Central memory CD8-positive, alpha-beta T cell (primary cell): ENCODE measurements around the gene FOSL1.
A peak's percentile ranks its signal among the peaks of the same experiment; 100 is the strongest.

Experiments used
- ATAC-seq: fragments of 150-1000 bp; cut with Tn5 transposase; replicated peaks from 2 replicates; pipeline ENCODE4 v1.10.0; 2022; ENCODE audit warnings: mild to moderate bottlenecking, moderate FRiP score, moderate number of reproducible peaks; ENCODE audit not compliant: poor library complexity, severe bottlenecking; ENCODE audit errors: extremely low read depth
- DNase-seq, 2 donors: peaks; one replicate each; pipeline ENCODE4 v3.0.0; 2021; ENCODE audit warnings: low spot score in 2 of 2
- H3K27ac Mint-ChIP-seq: one replicate; pipeline ENCODE4 v1.8.0; 2022; ENCODE audit warnings: low read depth, mild to moderate bottlenecking, moderate library complexity, mixed read lengths
- H3K27me3 Mint-ChIP-seq: one replicate; pipeline ENCODE4 v1.8.0; 2022; ENCODE audit warnings: mixed read lengths
- H3K36me3 Mint-ChIP-seq: one replicate; pipeline ENCODE4 v1.8.0; 2022; ENCODE audit warnings: mild to moderate bottlenecking, moderate library complexity, mixed read lengths; ENCODE audit not compliant: insufficient read depth
- H3K4me1 Mint-ChIP-seq: one replicate; pipeline ENCODE4 v1.8.0; 2022; ENCODE audit warnings: mixed read lengths
- H3K4me3 Mint-ChIP-seq: one replicate; pipeline ENCODE4 v1.8.0; 2022; ENCODE audit warnings: mild to moderate bottlenecking, moderate library complexity, mixed read lengths
- H3K9me3 Mint-ChIP-seq: one replicate; pipeline ENCODE4 v1.8.0; 2022; ENCODE audit warnings: mixed read lengths

The FOSL1 gene

DNA sequence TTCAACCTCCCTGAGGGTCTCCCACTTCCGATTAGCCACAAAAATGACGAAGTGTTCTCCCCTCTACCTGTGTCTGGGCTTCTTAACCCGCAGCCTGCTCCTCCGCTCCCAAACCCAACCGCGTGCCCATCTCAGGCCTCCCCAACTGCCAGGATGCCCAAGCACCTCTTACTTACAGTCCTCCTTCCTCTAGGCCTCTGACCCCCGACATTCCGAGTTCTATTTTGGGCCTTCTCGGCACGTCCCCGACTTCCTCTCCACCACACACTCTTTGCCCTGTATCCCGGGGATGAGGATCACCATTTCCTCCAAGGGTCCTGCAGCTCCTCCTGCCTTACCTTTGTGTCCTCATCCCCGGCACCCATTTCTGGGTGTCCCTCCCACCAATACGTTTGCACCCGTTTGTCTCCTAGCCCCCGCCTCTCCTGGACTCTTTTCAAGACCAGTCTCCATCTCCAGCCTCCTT lies 40.3 kb downstream of the FOSL1 start:
- Mint-ChIP-seq H3K27me3 (no peaks in the 10 kb centered on the region), H3K9me3 (no peaks in the 10 kb centered on the region), H3K4me3 (peak overlapping the region; percentile 88), H3K27ac (peak overlapping the region; percentile 82), H3K36me3 (peaks cover 54% of the 10 kb centered on the region), H3K4me1 (peaks cover 56% of the 10 kb centered on the region)
- no peak for ATAC-seq
- peak in 1 of 2 donors; percentile 40 for DNase-seq

DNA sequence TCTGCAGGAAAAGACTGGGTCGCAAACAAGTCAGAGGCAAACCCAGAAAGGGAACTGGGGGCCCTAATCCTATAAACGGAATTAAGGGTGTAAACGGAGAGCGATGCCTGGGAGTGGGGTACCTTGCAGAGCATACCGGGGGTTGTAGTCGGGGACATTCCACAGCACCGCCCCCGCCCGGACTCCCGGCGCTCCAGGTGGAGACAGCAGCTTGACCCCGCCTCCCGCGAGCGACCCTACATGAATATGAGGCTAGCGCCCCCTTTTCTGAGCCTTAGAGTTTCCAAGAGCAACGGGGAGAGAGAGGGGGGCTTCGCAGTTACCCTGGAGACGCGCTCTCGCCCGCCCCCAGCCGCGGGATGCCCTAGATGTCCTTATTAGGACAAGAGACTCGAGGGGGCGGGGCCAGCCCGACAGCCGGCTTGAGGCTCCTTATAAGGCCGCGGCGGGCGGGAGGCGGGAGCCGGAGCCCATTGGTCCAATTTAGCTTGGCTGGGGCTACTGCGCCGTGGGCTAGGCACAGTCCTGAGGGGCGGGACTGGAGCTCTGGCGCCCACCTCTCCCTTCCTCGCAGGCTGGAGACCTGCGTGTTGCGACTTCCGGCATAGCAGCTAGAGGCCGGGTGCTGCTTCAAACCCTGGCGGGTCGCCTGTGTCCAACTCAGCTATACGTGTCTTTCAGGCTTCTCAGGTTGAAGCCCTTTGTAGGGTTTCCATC lies 40.9 kb downstream of the FOSL1 start:
- Mint-ChIP-seq H3K4me3 (peak overlapping the region; percentile 88), H3K9me3 (no peaks in the 10 kb centered on the region), H3K36me3 (peaks cover 56% of the 10 kb centered on the region), H3K27me3 (no peaks in the 10 kb centered on the region), H3K27ac (peak overlapping the region; percentile 90), H3K4me1 (peaks cover 62% of the 10 kb centered on the region)
- DNase-seq: peak; percentile 90 to 92
- ATAC-seq: peak; percentile 63

DNA sequence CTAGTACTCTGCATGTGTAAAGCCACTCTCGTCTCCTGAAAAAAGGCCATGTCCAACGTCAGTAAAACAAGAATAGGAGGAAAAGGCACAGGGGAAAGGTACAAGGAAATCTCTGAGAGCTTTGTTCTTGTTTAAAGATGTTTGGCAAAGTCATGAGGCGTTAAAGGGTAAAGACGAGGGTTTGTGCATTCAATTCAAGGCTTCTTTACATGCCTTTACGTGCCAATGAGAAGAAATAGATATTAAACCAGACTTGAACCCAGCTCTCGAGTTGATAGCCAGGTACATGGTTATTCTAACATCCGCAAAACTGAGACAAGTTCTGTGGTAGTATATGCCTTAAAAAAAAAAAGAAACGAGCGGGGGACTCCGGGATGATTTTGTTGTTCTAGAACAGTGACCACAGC lies 41.5 kb downstream of the FOSL1 start:
- ATAC-seq (no peak), DNase-seq (no peak)
- no peaks in the 10 kb centered on the region for H3K27me3 Mint-ChIP-seq
- peak overlapping the region; percentile 88 for H3K4me3 Mint-ChIP-seq
- peaks cover 67% of the 10 kb centered on the region for H3K4me1 Mint-ChIP-seq
- peak overlapping the region; percentile 90 for H3K27ac Mint-ChIP-seq
- H3K9me3 Mint-ChIP-seq: no peaks in the 10 kb centered on the region
- peaks cover 62% of the 10 kb centered on the region for H3K36me3 Mint-ChIP-seq

DNA sequence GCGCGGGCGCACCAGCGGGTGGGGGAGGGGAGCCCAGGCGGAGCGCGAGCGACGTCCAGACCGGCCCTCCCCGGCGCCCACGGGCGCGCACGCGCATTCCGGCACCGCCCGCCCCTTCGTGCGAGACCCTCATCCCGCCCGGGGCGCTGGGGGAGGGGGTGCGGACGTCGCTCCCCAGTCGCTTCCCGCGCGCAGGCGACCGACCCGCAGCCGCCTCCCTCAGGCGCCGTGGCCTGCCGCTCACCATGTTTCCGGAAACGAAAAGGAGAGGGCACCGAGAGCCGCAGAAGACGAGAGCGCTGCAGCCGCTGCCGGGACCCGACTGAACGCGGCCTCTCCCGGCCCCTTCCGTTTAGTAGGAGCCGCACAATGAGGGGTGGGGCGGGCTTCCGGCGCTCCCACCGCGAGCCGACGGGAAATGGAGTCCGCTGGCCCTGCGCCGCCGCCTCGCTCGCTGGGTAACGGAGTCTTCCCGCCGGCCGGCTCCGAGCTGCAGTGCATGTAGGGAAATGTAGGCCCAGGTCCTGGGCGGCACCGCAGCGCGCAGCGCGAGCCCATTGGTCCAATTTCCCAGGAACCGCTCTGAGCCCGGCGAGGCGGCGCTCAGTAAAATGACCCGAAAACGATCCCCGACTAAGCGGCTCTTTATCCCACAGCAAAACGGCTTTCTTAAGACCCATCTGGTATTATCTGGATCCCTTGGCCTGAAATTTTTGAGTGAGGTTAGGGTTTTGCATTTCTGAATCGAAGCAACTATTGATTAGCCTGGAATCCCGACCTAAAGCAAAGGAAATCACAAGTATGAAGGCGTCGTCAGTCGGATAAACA lies 42.1 kb downstream of the FOSL1 start, which contains the start of gene CFL1:
Gene CFL1, minus strand, starts transcription at position 328 of the 828 bp plus-strand sequence. Its CDS starts 81 bp downstream, at position 247.
- no peaks in the 10 kb centered on the region for H3K27me3 Mint-ChIP-seq
- no peaks in the 10 kb centered on the region for H3K9me3 Mint-ChIP-seq
- ATAC-seq: peak; percentile 58
- DNase-seq: peak; percentile 88 to 95
- H3K27ac Mint-ChIP-seq: peak within 1 kb of the TSS; percentile 90
- H3K4me1 Mint-ChIP-seq: peaks cover 68% of the 10 kb centered on the region
- peaks cover 63% of the 10 kb centered on the region for H3K36me3 Mint-ChIP-seq
- peak within 1 kb of the TSS; percentile 88 for H3K4me3 Mint-ChIP-seq

DNA sequence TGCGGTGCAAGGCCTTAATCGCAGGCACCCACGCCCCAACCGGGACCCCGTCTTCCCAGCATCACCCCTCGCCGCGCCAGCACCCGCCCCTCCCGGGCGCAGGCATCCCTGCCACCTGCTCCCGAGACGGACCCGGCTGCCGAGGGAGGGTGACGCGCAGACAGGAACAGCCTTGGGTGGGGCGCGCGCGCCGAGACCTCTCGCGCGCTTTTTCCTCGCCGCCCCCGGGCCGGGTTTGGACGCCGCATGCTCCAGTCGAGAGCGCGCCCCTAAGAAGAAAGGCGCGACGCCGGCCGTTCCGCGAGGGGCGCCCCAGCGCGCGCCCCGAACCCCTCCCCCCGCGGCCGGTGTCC lies 42.7 kb downstream of the FOSL1 start:
- Mint-ChIP-seq H3K27me3 (no peaks in the 10 kb centered on the region), H3K9me3 (no peaks in the 10 kb centered on the region), H3K4me1 (peaks cover 62% of the 10 kb centered on the region), H3K36me3 (peaks cover 64% of the 10 kb centered on the region), H3K4me3 (peak overlapping the region; percentile 88), H3K27ac (peak overlapping the region; percentile 90)
- DNase-seq (peak; percentile 61 to 64), ATAC-seq (no peak)

DNA sequence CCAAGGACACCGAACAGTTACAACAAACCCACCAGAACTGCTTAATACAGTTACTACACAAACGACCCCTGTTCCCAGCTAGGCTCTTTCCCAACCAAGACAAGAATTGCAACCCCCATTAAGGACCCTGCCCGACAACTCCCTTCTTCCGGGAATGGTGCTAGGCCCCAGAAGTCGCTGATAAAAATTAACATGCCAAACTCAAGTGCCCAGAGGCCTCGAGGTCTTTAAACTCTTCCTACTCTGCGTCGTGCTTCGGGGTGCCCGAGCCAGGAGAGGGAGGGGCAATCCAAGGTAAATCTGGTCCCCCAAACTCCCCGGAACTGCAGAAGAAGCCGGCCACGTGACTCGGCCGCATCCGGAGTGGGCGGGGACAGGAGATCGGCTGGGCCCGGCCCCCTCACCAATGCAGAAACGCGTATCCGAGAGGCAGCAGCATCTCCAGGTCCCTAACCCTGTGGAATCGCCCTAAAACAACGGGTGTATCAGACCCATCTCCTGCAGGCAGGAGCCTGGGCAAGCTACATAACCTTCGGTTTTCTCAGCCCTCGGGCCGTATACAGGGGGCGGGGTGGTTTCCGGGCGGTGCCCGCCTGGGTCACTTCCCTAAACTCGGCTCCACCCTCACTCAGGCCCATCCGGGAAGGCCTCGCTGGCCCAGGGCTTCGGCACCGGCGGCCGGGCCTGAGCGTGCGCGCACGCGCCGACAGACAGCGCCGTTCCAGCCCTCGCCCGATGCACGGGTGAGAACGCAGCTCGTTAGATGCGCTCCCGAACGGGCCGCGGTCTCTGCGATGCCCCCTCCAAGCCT lies 43.3 kb downstream of the FOSL1 start:
- peak; percentile 68 to 74 for DNase-seq
- H3K4me3 Mint-ChIP-seq: peak overlapping the region; percentile 88
- H3K27ac Mint-ChIP-seq: peak overlapping the region; percentile 88
- H3K27me3 Mint-ChIP-seq: no peaks in the 10 kb centered on the region
- peaks cover 61% of the 10 kb centered on the region for H3K36me3 Mint-ChIP-seq
- H3K9me3 Mint-ChIP-seq: no peaks in the 10 kb centered on the region
- ATAC-seq: peak; percentile 5
- H3K4me1 Mint-ChIP-seq: peaks cover 65% of the 10 kb centered on the region

DNA sequence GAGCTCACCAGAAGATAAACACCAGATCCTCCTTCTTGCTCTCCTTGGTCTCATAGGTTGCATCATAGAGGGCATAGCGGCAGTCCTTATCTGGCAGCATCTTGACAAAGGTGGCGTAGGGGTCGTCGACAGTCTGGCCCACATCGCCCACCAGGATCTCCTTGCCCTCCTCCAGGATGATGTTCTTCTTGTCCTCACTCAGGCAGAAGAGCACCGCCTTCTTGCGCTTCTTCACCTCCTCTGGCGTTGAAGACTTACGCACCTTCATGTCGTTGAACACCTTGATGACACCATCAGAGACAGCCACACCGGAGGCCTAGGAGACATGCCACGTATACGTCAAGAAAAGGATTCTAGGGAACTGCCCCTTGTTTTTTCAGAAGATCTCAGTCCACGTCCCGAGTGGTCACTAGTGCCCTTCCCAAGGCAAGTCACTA lies 44.2 kb downstream of the FOSL1 start:
- peaks cover 61% of the 10 kb centered on the region for H3K36me3 Mint-ChIP-seq
- no peak overlapping the region for H3K27ac Mint-ChIP-seq
- peaks cover 58% of the 10 kb centered on the region for H3K4me1 Mint-ChIP-seq
- peak overlapping the region; percentile 88 for H3K4me3 Mint-ChIP-seq
- H3K9me3 Mint-ChIP-seq: no peaks in the 10 kb centered on the region
- H3K27me3 Mint-ChIP-seq: no peaks in the 10 kb centered on the region
- ATAC-seq: no peak
- no peak for DNase-seq

DNA sequence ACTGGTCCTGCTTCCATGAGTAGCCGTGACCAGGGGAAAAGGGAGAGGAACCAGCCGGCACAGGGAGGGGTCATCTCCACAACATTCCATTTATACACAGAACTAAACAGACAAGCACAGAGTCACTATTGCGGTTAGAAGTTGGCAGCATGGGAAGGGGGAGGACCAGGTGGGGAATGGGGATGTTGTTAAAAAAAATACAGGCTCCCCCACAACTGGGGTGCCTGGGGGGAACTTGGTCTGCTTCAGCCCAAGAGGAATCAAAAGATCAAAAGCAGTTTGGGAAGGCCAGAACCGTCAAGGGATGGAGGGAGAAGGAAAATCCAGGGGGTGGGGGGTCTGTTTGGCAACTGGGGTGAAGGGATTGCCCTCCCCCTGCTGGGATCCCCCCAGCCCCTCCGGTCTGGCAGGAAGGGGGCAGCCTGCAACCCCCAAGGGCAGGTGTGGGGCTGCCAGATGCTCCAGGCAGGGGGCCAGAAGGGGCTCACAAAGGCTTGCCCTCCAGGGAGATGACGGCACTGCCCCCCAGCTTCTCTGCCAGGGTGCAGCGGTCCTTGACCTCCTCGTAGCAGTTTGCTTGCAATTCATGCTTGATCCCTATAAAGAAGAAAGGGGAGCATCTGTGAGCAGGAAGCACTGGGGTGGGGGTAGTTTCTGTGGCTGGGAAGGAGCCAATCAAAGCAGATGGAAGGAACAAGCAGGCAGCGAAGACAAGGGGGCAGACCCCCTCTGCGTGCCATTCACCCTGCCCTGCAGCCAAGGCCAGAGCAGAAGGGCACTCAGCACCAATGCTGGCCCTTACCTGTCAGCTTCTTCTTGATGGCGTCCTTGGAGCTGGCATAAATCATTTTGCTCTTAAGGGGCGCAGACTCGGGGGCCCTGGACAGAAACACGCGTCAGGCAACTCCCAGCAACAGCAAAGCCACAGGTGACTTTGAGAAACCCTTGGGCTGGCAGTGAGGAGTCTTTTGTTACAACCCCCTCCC lies 45.0 kb downstream of the FOSL1 start:
- peak overlapping the region; percentile 72 for H3K27ac Mint-ChIP-seq
- ATAC-seq: no peak
- no peaks in the 10 kb centered on the region for H3K9me3 Mint-ChIP-seq
- peaks cover 58% of the 10 kb centered on the region for H3K36me3 Mint-ChIP-seq
- H3K27me3 Mint-ChIP-seq: no peaks in the 10 kb centered on the region
- DNase-seq: no peak
- H3K4me1 Mint-ChIP-seq: peaks cover 54% of the 10 kb centered on the region
- peak overlapping the region; percentile 88 for H3K4me3 Mint-ChIP-seq

DNA sequence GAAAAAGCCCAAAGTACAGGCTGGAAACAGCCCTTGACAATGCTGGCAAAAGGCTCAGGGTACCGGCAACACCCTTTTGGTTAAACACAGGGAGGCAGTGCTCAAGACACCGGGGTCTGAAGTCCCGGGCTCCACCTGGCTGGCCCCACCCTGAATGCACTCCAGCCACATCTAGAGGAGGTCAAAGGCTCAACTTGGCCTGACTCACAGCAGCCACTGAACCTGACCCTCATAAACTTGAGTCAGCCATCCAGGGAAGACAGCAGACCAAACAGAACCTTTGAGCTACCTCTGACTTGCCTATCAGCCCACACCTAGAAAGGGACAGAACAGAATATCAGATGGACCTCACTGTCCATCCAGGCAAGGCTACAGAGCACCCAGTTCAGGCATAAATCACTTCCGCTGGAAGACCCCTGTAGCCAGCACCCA lies 46.0 kb downstream of the FOSL1 start:
- H3K4me1 Mint-ChIP-seq: peaks cover 47% of the 10 kb centered on the region
- H3K36me3 Mint-ChIP-seq: peaks cover 56% of the 10 kb centered on the region
- H3K4me3 Mint-ChIP-seq: peak overlapping the region; percentile 65
- no peaks in the 10 kb centered on the region for H3K9me3 Mint-ChIP-seq
- DNase-seq (no peak), ATAC-seq (no peak)
- no peaks in the 10 kb centered on the region for H3K27me3 Mint-ChIP-seq
- H3K27ac Mint-ChIP-seq: peak overlapping the region; percentile 72

DNA sequence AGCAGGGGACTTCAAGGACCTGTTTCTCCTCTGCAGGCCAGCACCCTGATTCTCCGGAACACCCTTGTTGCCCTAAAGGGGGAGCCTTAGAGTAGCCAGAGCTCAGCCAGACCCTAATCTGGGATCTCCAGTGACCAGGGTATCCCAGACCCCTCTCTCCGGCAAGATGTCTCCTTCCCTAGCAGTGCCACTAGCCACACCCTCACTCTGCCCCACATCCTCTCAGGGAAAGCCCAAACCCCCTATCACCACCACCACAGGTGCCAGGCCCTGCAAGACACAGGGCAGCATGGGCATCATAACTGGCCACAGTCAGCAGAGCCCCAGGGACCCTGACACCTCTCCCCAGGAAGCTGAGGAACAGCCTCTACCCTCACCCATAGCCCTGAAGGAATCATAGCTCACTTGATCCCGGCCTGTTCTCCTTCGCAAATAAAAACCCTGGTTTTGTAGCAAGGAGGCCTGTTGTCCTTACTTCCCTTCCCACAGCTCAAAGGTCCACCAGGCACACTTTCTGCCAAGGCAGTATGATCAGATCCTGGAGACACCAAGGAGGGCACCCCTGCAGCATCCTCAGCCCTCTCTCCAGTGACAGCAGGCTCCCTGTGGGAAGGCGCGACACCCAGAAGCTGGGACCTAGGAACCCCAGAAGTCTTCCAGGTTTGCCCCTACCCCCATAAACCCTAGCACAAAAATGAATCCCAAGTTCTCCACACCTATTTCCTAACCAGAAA lies 46.8 kb downstream of the FOSL1 start:
- Mint-ChIP-seq H3K4me3 (peak overlapping the region; percentile 31), H3K27me3 (no peaks in the 10 kb centered on the region), H3K9me3 (no peaks in the 10 kb centered on the region), H3K4me1 (peaks cover 40% of the 10 kb centered on the region), H3K27ac (peak overlapping the region; percentile 72), H3K36me3 (peaks cover 53% of the 10 kb centered on the region)
- ATAC-seq (no peak), DNase-seq (no peak)
